NCI-H128 (cell line): ENCODE results near the gene NALCN.
"Not testable (repeated sequence)": the region's sequence is repeated elsewhere in the genome, so short reads cannot be mapped to it uniquely, and the experiment has no call there.

Experiments
- DNase-seq: peaks from one replicate; lab custom pipeline; 2025; ENCODE audit not compliant: unreplicated experiment; lab: John Stamatoyannopoulos, UW

The NALCN gene

DNA sequence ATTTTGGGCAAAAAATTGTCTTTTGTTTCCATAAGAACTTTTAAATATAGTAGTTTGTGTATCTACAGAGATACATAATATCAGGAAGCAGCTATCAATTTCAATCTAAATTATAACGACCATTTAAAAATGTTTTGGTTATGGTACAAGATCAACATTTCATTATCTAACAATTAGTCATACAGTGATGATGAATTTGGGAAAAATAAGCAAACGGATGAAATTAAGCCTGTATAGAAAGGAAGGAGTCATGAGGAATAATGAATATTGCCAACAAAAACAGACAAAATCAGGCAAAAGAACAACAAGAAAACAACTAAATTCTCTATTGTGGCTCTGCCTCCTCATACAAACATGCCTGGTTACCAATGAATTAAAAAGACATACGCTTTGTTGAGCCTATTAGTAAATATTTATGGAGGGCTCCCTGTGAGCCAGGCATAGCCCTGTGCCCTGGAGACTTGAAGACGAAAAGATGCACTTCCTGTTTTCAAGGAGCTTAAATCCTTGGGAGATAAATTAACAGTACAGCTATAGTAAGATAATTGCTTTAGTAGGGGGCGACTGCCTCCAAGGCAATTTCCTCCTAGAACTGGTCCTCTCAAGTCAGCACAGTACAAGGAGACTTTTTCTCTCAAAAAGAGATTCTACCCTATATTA lies 73.0 kb downstream of the NALCN start:
- no peak for DNase-seq

DNA sequence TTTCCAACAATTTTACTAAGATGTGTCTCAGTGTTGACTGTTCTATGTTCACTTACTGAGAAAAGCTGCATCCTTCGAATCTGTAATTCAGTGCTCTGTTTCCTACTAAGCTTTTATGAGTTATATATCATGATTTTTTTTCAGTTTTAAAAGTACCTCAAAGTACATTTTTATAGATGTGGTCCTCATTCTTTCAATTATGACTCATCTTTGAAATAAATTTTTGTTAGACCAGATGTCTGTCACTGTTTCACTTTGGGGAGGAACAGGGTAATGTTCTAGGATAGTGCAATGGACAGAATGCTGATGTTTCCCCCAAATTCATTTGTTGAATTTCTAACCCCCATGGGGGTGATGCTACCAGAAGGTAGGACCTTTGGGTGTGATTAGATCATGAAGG lies 74.8 kb downstream of the NALCN start:
- DNase-seq: no peak

- DNase-seq: no peak
These were observed 77.1 kb downstream of the NALCN start for GRCh38 chr13:101339202-101339601.

DNA sequence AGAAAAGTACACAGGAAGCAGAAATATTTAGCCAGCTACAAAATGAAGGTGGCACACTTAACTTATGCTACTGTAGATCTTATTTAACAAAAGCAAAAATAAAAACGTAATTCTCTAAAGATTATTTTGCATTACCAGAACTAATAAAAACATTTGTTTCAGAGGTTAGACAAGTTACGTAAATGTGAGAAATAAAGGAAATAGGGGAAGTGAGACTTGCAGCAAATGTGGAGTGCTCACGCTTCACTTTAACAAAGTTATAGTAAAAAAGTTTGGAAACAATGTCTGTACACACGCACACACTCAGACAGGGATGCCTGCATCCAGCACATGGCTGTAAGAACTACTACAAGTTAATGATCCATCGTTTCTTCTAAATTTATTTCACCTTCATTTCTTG lies 83.7 kb downstream of the NALCN start:
- no peak for DNase-seq

- no peak for DNase-seq
These were observed 84.6 kb downstream of the NALCN start for GRCh38 chr13:101331731-101332130.

DNA sequence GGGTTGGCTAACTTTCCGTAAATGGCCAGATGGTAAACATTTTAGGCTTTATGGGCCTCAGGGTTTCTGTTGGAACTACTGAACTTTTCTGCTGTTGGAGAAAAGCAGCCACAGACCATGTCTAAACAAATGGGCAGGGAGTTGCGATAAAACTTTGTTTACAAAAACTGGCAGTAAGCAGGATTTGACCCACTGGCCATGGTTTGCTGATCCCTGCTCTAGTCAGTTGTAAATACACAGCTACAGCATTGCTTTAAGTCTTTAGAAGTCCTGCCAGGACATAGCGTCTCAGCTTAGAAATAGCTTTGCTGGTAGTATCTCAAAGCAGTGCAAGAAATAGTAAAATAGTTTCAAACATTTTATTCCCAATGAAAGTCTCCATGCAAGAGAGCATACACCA lies 88.4 kb downstream of the NALCN start:
- no peak for DNase-seq

DNA sequence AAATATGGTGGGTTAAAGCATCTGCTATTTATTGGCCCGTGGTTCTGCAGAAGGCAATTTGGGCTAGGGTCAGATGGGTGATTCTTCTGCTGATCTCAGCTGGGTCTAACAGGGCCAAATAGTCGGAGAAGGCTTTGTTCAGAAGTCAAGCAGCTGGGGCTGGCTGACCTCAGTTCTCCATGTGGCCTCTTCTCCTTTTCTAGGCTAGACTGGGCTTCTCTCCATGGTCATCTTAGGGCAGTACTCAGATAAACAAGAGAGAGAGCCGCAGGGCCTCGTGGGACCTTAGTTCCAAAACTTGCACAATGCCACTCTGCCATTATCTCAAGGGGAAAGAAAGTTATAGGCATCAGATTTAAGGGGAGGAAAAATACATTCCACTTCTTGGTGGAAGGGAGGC lies 89.6 kb downstream of the NALCN start:
- no peak for DNase-seq

DNA sequence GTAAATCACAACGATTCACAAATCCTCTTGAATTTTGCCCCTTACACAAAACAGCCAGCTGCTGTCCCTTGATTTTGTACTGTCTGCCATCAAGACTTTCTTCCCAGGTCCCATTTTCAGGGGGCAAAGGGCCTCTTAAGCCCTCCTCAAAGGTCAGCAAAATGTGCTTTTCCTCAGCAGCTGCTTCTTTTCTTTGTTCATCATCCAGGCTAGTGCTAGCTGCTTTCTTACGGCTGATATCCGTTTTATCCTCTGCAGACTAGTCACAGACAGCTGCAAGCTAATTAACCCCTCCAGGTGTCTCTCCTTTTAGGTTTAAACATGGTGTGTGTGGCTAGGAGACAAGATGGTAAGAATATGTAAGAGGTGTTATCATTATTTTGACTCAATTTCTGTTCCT lies 90.9 kb downstream of the NALCN start:
- no peak for DNase-seq

GRCh38 chr13:101323601-101324000 lies 92.7 kb downstream of the NALCN start:
- no peak for DNase-seq

DNA sequence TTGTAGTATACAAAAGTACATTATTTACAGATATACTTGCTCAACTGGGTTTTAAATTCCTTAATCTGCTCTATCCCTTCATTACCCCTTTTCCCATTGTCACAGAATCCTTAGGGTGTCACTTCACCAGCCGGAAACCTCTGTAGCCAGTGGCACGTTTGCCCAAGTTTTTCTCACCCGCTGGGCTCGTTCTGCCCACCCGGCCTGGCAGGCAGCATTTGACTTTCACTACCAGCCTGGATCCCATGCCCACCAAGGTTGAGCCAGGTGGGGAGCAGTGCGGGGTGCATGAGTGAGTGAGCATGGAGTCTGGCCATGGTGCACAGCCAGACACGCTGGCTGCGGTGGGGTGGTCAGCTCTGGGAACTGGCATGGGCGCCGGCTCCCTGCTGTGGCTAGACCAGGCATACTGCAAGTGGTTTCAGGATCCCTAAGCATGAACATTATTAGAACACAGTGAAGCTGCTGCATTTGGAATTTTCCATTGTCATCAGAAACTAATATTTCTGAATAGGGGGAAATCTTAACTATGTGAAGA lies 98.3 kb downstream of the NALCN start:
- no peak for DNase-seq

- DNase-seq: not testable (repeated sequence)
These were observed 102.8 kb downstream of the NALCN start for GRCh38 chr13:101313479-101313878.

GRCh38 chr13:101309014-101309619 lies 107.2 kb downstream of the NALCN start:
- DNase-seq: no peak

GRCh38 chr13:101308247-101309013 lies 107.9 kb downstream of the NALCN start:
- DNase-seq: no peak

DNA sequence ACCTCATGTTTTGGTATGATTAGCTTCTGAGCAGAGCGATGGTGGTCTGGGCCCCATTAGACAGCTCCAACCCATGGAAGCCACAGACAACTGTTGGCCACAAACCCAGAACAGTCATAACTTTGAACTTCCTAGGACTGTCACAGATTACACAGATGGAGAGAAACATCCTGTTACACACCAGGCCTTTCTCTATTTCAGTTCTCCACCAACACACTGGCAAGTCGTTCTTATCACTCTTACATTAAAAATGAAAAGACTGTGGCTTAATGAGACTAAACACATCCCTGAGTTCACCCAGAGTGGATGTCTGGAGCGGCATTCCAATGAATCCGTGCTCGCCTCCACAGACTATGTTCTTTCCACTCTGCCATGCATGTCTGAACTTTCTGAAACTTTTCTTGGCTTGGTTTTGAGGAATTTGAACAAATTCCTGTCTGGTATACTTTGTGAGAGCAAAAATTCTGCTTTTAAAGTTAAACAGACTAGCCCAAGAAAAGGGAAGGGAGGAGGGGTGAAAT lies 109.1 kb downstream of the NALCN start:
- DNase-seq: no peak

DNA sequence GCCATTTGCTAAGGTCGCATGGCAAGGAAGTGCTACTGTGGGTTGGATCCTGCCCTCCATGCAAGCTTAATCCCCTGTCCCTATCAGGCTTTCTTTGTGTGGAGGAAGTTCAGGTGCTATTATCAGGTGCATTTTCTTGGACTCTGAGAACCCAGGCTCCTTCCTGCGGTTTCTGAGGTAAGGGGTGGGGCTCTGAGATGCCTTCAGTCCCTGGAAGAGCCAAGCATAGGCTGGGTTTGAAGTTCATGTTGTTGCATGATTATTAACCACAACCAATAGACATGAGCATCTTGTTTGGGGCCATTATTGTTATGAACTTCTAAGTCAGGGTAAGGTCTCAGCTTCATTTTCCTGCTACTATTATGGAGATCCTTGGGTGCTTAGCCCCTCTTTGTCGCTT lies 109.5 kb downstream of the NALCN start:
- no peak for DNase-seq

- DNase-seq: no peak
These were observed 110.3 kb downstream of the NALCN start for GRCh38 chr13:101305981-101306411.

DNA sequence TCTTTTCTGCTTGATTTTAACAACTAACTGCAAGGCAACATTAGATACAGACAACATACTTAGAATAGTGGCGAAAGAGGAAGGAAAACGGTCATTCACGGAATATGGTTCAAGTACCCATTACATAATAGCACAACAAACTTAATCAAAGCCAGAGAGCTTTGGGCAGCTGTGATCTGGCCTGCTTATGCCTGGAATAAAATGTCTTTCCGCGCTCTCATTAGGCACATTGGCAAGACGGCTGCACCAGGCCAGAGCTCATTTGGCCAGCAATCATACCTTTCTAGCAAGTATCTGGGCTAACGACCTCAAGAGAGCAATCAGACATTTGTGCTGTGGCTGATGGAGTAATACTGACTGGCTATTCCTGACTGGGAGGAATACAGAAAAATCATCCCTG lies 112.8 kb downstream of the NALCN start:
- no peak for DNase-seq

DNA sequence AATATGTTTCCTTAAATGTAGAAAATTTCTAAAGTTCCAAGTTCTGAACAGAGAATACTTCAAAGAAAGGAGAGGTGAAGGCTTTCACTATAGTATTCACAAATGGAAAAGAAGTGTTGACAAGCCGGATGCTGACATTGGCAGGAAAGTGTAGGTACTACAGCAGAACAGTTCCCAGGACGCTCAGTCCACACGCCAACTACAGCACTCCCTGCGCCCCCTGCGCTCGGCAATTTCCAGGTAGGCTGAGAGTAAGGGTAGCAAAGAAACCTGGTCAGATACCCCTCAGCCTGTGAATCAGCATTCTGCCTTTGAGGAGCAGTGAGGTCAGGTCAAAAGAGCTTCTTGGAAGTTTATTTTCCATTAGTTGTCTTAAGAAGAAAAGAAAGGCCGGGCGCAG lies 115.3 kb downstream of the NALCN start:
- no peak for DNase-seq

DNA sequence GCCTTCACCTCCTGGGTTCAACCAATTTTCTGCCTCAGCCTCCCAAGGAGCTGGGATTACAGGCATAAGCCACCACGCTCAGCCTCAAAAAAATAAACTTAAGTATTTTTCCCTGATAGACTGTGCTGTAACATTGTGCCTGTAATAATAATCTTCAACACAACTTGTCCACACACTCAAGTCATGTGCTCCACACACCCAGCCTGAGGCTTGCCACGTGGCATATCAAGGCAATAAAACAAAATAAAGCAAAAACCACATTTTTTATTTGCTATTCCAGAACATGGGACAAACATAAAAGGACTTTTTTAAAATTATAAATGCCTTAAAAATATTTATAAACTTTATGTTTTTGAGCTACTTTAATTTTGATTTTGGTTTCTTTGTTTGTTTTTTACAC lies 115.8 kb downstream of the NALCN start:
- no peak for DNase-seq

GRCh38 chr13:101298517-101298916 lies 117.8 kb downstream of the NALCN start:
- DNase-seq: no peak

DNA sequence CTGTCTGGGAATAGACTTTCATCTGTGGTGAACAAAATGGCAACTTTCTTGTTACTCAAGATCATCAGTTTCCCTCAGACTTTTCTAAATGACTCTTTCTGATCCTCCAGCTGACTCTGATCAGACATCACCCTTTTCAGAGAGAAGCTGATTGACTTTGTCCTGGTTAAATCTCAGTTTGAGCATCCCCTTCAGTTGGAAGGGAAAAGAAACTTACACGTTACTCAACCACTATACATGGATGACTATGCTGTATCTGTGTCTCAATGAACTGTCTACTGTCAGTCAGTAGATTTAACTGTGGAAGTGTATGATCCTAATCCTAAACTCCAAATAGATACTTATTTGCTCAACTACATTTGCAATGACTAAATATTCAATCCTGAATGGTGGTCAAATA lies 118.5 kb downstream of the NALCN start:
- DNase-seq: no peak

GRCh38 chr13:101292711-101293110 lies 123.6 kb downstream of the NALCN start:
- DNase-seq: no peak
